IMR-90 (cell line): ENCODE measurements around the gene EIF3CL.
"Not testable (repeated sequence)": the region's sequence is repeated elsewhere in the genome, so short reads cannot be mapped to it uniquely, and the experiment has no call there.

Experiments used
- TF ChIP-seq, protein P1 (sequence below): conservative IDR thresholded peaks from 2 replicates; pipeline ENCODE4 v1.5.1; 2012; ENCODE audit warnings: mild to moderate bottlenecking, low read depth, low read length, improper control_type of control experiment
- TF ChIP-seq, protein P2 (sequence below): fragments of 150-350 bp; IDR thresholded peaks from 2 replicates; pipeline ENCODE4 v1.6.1; 2017; ENCODE audit warnings: mild to moderate bottlenecking, antibody characterized with exemption, low read length, low read depth

DNA sequence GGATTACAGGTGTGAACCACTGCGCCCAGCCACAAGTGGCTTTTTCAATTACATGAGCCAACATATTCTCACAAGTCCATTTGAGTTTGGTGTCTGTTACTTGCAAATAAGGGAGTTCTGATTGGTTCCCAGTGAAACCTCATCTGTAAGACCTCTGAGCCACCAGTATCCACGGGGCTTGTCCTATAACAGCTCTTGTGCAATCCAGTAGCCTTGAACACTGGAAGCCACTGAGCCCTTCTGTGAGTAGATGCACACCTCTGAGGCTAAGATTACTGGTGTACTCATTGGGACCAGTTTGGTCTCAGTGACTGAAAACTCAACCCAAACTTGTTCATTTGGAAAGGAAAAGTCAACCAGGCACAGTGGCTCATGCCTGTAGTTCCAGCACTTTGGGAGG is 72.7 kb downstream of the EIF3CL start:
- TF ChIP-seq, protein P1, sequence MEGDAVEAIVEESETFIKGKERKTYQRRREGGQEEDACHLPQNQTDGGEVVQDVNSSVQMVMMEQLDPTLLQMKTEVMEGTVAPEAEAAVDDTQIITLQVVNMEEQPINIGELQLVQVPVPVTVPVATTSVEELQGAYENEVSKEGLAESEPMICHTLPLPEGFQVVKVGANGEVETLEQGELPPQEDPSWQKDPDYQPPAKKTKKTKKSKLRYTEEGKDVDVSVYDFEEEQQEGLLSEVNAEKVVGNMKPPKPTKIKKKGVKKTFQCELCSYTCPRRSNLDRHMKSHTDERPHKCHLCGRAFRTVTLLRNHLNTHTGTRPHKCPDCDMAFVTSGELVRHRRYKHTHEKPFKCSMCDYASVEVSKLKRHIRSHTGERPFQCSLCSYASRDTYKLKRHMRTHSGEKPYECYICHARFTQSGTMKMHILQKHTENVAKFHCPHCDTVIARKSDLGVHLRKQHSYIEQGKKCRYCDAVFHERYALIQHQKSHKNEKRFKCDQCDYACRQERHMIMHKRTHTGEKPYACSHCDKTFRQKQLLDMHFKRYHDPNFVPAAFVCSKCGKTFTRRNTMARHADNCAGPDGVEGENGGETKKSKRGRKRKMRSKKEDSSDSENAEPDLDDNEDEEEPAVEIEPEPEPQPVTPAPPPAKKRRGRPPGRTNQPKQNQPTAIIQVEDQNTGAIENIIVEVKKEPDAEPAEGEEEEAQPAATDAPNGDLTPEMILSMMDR, result not testable (repeated sequence)
- TF ChIP-seq, protein P2, sequence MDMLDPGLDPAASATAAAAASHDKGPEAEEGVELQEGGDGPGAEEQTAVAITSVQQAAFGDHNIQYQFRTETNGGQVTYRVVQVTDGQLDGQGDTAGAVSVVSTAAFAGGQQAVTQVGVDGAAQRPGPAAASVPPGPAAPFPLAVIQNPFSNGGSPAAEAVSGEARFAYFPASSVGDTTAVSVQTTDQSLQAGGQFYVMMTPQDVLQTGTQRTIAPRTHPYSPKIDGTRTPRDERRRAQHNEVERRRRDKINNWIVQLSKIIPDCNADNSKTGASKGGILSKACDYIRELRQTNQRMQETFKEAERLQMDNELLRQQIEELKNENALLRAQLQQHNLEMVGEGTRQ, result not testable (repeated sequence)
